Left cardiac atrium (tissue), 4 donors: ENCODE results near the gene SYNCRIP. TPM values are rescaled to one million over a fixed set of nuclear protein-coding genes. Genes with fewer than 3 reads are reported as not detected.
"Not testable (repeated sequence)": the region's sequence is repeated elsewhere in the genome, so short reads cannot be mapped to it uniquely, and the experiment has no call there.

Experiments used
- ATAC-seq, 2 donors: fragments of 200-7000 bp; cut with Tn5 transposase; one replicate each; pipeline ENCODE4 v1.9.1; 2020; ENCODE audit warnings: mild to moderate bottlenecking in 2 of 2, moderate library complexity in 2 of 2
- DNase-seq: peaks from one replicate; pipeline ENCODE4 v3.0.0-alpha.2; 2020
- intact Hi-C, 2 donors: fragments of 100-400 bp; cut with DNase I; formaldehyde crosslinking; loops; one replicate each; pipeline versions ENCODE4 v1.14.1 to v1.15.1; 2022 to 2023
- total RNA-seq, 2 donors: library from RNA; stranded (reverse); fragmentation: NEBNext Ultra II Directional; extraction: Animal tissue kit (Norgen Biotek cat#: 25700); gene quantifications; one replicate each; pipeline ENCODE4 v1.2.1, GENCODE V29; 2021
- donor health status: DM: no; HTN: yes; CAD: no.
- donor health status: DM: no; HTN: yes; CAD: no; lungs with severe emphysema.
- donor health status: DM: yes; HTN: yes; CAD: no.
- donor health status: Dilated cardiomyopathy.

Gene SYNCRIP
- total RNA-seq, 2 donors from 2014 or later: 48.7 to 84.9 TPM

GRCh38 chr6:85620308-85620707, 22.4 kb downstream of the SYNCRIP start:
- DNase-seq (no peak), ATAC-seq (no peak)
- intact Hi-C loops: loop anchor here in 1 of 2 donors (10.0 kb wide), 1 partner anchor 86 kb away; no protein-coding TSS in a partner anchor

- intact Hi-C loops: no loop called here
- ATAC-seq (no peak), DNase-seq (no peak)
These were observed 27.9 kb downstream of the SYNCRIP start for GRCh38 chr6:85614780-85615179.

- intact Hi-C loops: no loop called here
- no peak for ATAC-seq
- DNase-seq: no peak
These were observed 29.8 kb downstream of the SYNCRIP start for GRCh38 chr6:85612690-85613474.

DNA sequence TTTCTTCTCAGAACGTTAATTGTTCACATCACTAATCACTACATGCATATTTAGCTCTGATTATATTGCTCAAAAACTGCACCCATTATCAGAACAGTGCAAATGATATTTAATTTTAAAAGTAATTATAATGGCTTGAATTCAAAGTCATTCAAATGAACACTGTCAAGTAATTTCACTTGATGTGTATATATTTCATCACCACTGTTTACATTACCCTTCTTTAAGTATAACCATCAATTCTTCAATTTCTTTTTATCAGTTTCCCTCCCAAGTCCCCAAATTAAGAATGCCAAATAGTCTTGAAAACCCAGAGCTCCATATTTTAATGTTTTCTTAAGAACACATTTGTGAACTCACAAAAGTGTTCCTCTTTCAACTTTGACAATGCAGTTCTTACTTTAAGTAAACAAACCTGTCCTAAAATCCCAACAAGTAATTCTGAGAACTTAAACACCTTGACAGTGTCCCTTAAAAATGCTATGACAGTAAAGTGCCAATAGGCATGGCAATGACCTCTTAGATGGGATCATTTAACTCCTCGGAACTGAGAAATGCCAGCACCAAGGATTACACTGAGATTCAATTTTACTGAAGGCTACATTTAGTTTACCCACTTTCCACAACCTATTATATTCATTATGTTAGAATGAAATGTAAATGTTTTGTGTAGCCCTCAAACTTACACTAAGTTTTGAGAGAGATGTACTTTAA, 32.3 kb downstream of the SYNCRIP start:
- DNase-seq: no peak
- no peak for ATAC-seq
- intact Hi-C loops: no loop called here

DNA sequence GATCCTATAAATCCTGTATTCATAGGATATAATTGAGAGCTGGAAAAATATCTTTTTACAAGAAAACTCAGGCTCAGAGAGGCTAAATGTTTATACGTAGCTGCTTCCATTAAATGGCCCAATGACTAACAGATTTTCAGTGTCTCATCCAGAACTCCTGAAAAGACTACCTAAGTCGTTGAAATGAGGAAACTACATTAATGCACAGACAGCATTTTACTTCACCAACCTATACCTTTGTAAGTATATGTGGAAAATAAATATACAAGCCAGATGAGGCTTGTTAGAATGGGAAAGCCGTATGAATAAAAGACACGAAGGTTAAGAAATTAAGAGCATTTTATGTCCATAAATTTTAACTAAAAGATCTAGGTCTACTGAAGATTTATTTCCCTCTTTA, 40.6 kb downstream of the SYNCRIP start:
- no peak for ATAC-seq
- intact Hi-C loops: no loop called here
- no peak for DNase-seq

DNA sequence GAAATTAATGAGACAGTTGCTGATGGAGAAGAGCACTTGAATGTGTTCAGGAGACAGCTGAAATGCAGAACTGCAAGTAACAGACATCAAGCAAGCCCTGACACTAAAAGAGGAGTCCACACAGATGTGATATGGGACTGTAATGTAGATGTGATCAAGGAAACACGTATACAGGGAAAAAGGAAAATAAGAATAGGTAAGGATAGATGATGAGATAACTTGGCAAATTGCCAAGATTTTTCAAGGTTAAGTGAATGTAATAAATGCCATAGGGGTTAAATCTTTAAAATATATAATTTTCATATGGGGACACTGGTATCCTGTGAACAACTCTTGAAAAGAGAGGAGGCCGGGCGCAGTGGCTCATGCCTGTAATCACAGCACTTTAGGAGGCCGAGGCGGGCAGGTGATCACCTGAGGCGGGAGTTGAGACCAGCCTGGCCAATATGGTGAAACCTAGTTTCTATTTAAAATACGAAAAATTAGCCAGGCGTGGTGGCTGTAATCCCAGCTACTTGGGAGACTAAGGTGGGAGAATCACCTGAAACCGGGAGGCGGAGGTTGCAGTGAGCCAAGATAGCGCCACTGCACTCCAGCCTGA, 41.9 kb downstream of the SYNCRIP start:
- ATAC-seq (no peak), DNase-seq (no peak)
- intact Hi-C loops: no loop called here

DNA sequence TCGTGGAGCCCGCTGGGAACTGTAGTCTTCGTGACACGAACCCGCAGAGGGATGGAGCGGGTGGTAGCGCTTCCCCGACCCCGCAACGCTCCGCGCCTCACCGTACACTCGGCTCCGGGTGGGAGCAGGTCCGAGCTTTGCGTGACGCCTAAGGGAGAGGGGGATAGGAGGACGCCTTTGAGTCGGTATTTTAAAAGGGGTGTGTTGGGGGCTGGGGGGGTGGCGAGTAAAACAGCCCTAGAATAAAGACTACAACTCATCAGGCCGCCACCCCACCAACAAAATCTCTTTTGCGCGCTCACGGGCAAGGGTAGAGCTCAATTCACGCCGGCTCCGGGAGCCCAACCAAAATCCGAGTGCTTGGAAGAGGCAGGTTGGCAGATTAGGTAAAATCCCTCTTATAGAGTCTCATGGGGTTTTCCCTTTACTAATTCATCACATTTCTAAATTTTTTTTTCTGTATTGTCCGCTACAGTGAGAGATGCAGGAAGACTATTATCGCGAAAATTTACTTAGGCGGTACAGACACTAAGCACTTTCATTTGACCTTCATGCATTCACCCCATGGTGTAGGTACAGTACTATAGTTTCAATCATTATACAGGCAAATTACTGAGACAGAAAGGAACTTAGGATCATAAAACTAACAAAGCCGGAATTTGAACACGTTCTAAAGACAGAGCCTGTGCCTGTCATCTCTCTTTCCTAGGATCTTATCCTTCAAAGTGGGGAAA, 48.3 kb downstream of the SYNCRIP start:
- intact Hi-C loops: loop anchor here in 1 of 2 donors (5.0 kb wide), 1 partner anchor 83 kb away; no protein-coding TSS in a partner anchor
- no peak for DNase-seq
- ATAC-seq: peak; percentile 5 to 22

GRCh38 chr6:85593438-85594196, 49.1 kb downstream of the SYNCRIP start, which contains the start of gene SNX14:
Gene SNX14 (minus strand): TSS chr6:85593858. CDS start chr6:85593718, 140 bp downstream.
- peak; percentile 98 for DNase-seq
- peak; percentile 98 for ATAC-seq
- intact Hi-C loops: loop anchor here in 1 of 2 donors (2.0 to 5.0 kb wide), 2 partner anchors 49 to 84 kb away; partner anchors contain the start of gene SYNCRIP

DNA sequence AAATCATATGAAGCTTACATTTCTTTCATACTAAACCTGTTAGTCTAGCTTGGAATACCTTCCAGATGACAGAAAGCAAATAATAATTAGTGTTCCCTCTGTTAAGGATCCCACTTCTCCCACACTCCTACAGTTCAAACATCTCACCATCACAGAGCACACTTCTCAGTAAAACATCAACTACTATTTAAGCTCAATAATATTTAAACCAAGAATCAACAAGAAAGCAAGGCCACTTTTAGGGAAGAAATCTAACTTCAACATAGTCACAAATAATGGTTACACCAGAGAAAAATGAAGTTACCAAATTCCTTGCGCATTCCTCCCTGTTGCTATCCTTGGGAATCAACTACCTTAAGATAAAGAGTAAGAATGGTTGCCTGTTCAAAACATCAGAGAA, 50.7 kb downstream of the SYNCRIP start:
- intact Hi-C loops: loop anchor here in 1 of 2 donors (2.0 to 5.0 kb wide), 2 partner anchors 51 to 85 kb away; partner anchors contain the start of gene SYNCRIP
- DNase-seq (no peak), ATAC-seq (no peak)

- intact Hi-C loops: loop anchor here in 1 of 2 donors (5.0 kb wide), 1 partner anchor 86 kb away; no protein-coding TSS in a partner anchor
- no peak for DNase-seq
- no peak for ATAC-seq
These were observed 51.5 kb downstream of the SYNCRIP start for GRCh38 chr6:85591207-85591606.

DNA sequence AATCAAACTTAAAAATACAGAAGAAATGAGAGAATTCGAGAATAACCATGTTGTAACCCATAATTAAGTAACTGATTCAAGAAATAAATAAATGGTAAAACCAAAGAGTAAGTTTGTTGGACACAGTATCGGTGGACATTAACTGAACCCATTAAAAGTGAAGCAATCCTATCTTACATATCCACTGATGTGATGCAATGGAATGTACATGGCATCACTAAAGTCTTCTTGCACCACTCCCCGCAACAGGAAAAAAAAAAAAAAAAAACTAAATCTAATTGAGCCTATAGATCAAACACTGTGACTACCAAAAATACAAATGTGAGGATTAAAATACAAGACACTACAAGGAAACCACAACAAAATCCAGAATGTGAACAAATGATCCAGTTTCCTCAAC, 56.9 kb downstream of the SYNCRIP start:
- no peak for ATAC-seq
- intact Hi-C loops: no loop called here

DNA sequence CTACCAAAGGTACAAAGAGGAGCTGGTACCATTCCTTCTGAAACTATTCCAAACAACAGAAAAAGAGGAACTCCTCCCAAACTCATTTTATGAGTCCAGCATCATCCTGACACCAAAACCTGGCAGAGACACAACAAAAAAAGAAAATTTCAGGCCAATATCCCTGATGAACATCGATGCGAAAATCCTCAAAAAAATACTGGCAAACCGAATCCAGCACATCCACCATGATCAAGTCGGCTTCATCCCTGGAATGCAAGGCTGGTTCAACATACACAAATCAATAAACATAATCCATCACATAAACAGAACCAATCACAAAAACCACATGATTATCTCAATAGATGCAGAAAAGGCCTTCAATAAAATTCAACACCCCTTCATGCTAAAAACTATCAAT, 59.9 kb downstream of the SYNCRIP start:
- DNase-seq, intact Hi-C loops, ATAC-seq: not testable (repeated sequence)

More for the DNA sequence above, 56.9 kb downstream of the SYNCRIP start:
- DNase-seq: no peak

GRCh38 chr6:85581572-85581971, 61.1 kb downstream of the SYNCRIP start:
- ATAC-seq: no peak
- DNase-seq: no peak
- intact Hi-C loops: no loop called here

DNA sequence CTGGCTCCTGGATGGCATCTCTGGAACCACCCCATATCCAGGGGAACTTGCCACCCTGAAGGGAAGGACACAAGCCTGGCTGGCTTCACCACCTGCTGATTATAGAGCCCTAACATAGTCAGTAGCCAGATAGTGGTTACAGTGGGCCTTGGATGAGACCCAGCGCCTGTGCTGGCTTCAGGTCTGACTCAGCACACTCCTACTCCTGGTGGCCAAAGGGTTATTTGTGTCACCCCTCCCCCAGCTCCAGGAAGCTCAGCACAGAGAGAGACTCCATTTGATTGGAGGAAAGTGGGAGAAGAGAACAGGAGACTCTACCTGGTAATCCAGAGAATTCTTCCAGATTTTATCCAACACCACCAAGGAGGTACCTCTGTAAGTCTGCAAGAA, 61.8 kb downstream of the SYNCRIP start:
- no peak for DNase-seq
- peak in 1 of 2 donors; percentile 66 for ATAC-seq
- intact Hi-C loops: no loop called here

DNA sequence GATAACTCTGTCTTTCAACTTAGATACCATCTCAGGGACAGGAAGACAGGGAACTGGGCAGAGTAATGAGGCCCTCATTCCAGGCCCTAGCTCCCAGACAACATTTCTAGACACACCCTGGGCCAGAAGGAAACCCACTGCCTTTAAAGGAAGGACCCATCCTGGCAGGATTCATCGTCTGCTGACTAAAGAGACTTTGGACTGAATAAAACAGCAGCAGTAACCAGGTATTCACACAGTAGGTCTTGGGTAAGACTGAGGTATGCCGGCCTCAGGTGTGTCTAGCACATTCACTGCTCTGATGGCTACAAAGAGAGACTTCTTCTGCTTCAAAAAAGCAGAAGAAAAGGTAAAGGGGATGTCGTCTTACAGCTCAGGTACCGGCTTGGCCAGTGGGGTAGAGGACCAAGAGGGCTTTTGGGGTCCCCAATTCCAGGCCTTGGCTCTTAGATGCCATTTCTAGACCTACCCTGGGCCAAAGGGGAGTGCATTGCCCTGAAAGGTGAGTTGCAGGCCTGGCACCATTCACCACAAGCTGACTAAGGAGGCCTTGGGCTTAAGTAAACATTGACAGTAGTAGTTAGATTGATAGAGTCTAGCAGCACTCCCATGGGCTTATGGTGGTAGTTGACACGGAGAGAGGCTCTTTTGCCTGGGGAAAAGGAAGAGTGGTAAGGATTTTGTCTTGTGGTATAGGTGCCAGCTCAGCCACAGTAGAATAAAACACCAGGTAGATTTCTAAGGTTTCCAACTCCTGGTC, 62.4 kb downstream of the SYNCRIP start:
- ATAC-seq (peak in 1 of 2 donors; percentile 21), DNase-seq (no peak)
- intact Hi-C loops: no loop called here

DNA sequence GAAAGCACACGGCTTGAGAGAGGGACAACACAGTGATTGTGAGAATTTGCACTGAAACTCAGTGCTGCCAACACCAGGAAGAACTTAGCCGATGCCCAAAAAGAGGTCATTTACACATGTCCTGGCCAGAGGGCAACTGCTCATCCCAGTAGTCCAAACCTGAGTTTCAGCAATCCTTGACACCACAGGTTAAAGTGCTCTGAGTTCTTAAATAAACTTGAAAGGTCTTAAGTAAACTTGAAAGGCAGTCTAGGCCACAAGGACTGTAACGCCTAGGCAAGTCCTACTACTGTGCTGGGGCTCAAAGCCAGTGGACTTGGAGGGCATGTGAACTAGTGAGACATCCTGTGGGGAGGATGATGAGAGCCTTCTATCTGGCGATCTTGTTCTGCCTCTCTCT, 63.1 kb downstream of the SYNCRIP start:
- ATAC-seq: peak in 1 of 2 donors; percentile 18
- intact Hi-C loops: no loop called here
- no peak for DNase-seq

- no peak for ATAC-seq
- intact Hi-C loops: no loop called here
These were observed 66.2 kb downstream of the SYNCRIP start for GRCh38 chr6:85576476-85576875.

More at GRCh38 chr6:85576476-85576875, 66.2 kb downstream of the SYNCRIP start:
- DNase-seq: no peak
